ENCODE results near the gene FSIP1. TPM values are rescaled to one million over a fixed set of nuclear protein-coding genes. Genes with fewer than 3 reads are reported as not detected.

FSIP1 gene
- total and polyA plus RNA-seq, 12 donors, result 0.15 to 4.4 (median 0.89) TPM

GRCh38 chr15:39588531-39589192, 194.0 kb downstream of the FSIP1 start:
- Histone ChIP-seq H3K27me3 (no peaks in the 10 kb centered on the region), H3K9me3 (no peaks in the 10 kb centered on the region), H3K27ac (no peak overlapping the region), H3K4me3 (no peak overlapping the region), H3K36me3 (peaks cover 0 to 100% (median 84%) of the 10 kb centered on the region in 9 donors), H3K4me1 (peaks cover 5 to 49% (median 24%) of the 10 kb centered on the region in 9 donors)
- no peak for DNase-seq
- WGBS, 2 donors, result 94 to 95% methylated on average over 13 of the region's 13 CpGs
- no peak for TF ChIP-seq CTCF (IDR thresholded peaks at IDR 0.05)
- ATAC-seq, result peak in 1 of 8 donors; percentile 0
- intact Hi-C loops (cut with DNase I), result loop anchor here in 6 of 10 donors (5.0 to 10.0 kb wide), 8 partner anchors 124 to 884 kb away; no protein-coding TSS in a partner anchor

- no peak overlapping the region for H3K4me3 ChIP-seq
- no peak overlapping the region for H3K27ac ChIP-seq
- H3K36me3 ChIP-seq, result peaks cover 0 to 100% (median 82%) of the 10 kb centered on the region in 9 donors
- WGBS, 2 donors, result 76 to 79% methylated on average over 13 of the region's 13 CpGs
- intact Hi-C loops (cut with DNase I), result loop anchor here in 6 of 10 donors (5.0 to 10.0 kb wide), 8 partner anchors 123 to 883 kb away; no protein-coding TSS in a partner anchor
- no peak for DNase-seq
- H3K27me3 ChIP-seq, result no peaks in the 10 kb centered on the region
- TF ChIP-seq CTCF (IDR thresholded peaks at IDR 0.05), result no peak
- no peaks in the 10 kb centered on the region for H3K9me3 ChIP-seq
- peaks cover 5 to 56% (median 30%) of the 10 kb centered on the region in 9 donors for H3K4me1 ChIP-seq
- peak in 1 of 8 donors; percentile 0 for ATAC-seq
Observed at GRCh38 chr15:39587731-39588530, 194.7 kb downstream of the FSIP1 start.

- 86 to 91% methylated on average over 17 of the region's 17 CpGs for WGBS, 2 donors
- ATAC-seq, result no peak
- H3K27me3 ChIP-seq, result no peaks in the 10 kb centered on the region
- peaks cover 5 to 63% (median 33%) of the 10 kb centered on the region in 9 donors for H3K4me1 ChIP-seq
- no peak for TF ChIP-seq CTCF (IDR thresholded peaks at IDR 0.05)
- H3K36me3 ChIP-seq, result peaks cover 0 to 100% (median 79%) of the 10 kb centered on the region in 9 donors
- no peak overlapping the region for H3K4me3 ChIP-seq
- DNase-seq, result no peak
- H3K9me3 ChIP-seq, result no peaks in the 10 kb centered on the region
- no peak overlapping the region for H3K27ac ChIP-seq
- intact Hi-C loops (cut with DNase I), result loop anchor here in 6 of 10 donors (5.0 to 10.0 kb wide), 8 partner anchors 122 to 882 kb away; no protein-coding TSS in a partner anchor
Observed at GRCh38 chr15:39587096-39587721, 195.4 kb downstream of the FSIP1 start.

Data from heart right ventricle (tissue), 16 donors.